AG09319 (cell line): ENCODE results near the gene CACUL1.

Source experiments
- DNase-seq: peaks from one replicate; pipeline ENCODE4 v3.0.0-alpha.2; 2010; ENCODE audit warnings: low read depth; ENCODE audit errors: extremely low read depth
- CTCF ChIP-seq: IDR thresholded peaks from 2 replicates; pipeline ENCODE4 v1.5.1; 2011; ENCODE audit warnings: low read depth, mild to moderate bottlenecking, inconsistent platforms, low read length, moderate library complexity

CACUL1 gene

GRCh38 chr10:118629211-118629610 is 125.6 kb downstream of the CACUL1 start:
- DNase-seq, result no peak
- no peak for TF ChIP-seq CTCF

- no peak for DNase-seq
- TF ChIP-seq CTCF, result no peak
Measured at GRCh38 chr10:118628397-118628796, 126.4 kb downstream of the CACUL1 start.

GRCh38 chr10:118626953-118627352 is 127.8 kb downstream of the CACUL1 start:
- DNase-seq, result no peak

More at GRCh38 chr10:118626953-118627352, 127.8 kb downstream of the CACUL1 start:
- TF ChIP-seq CTCF, result no peak
